Measurements from ENCODE around the gene BCORL1. TPM values are rescaled to one million over a fixed set of nuclear protein-coding genes. Genes with fewer than 3 reads are reported as not detected.

Gene BCORL1
- total RNA-seq, 6 experiments from 2014 or later = 13.3 to 18.3 (median 14.8) TPM

DNA sequence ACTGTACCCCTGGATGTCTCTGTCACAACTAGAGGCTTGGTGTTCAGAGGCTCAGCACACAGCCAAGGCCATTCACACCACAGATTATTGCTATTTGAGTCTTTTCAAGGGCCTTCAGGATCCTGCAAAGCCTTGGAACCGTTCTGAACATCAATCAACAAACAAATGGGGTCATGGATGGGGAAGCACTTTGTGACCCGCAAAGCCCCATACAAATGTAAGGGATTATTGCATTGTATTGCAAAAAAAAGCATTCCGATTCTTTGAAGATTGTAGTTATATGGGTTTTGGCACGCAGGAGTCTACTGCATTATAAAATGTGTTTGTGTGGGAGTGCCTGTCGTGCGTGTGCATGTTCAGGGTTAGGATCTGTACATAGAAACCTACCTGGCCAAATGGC lies 17.3 kb upstream of the BCORL1 start:
- H3K4me1 Mint-ChIP-seq (ENCODE audit: low read depth) = peaks cover 19% of the 10 kb centered on the region
- H3K36me3 Mint-ChIP-seq (ENCODE audit: low read depth) = no peaks in the 10 kb centered on the region

DNA sequence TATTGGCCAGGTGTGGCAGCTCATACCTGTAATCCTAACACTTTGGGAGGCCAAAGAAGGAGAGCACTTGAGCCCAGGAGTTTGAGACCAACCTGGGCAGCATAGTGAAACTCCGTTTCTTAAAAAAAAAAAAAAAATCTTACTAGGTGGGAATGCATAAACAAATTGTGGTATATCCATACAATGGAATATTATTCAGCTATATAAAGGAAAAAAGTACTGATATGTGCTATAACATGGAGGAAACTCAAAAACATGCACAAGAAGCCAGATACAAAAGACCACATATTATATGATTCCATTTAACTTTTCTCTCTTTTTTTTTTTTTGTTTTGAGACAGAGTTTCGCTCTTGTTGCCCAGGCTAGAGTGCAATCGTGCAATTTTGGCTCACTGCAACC lies 13.5 kb upstream of the BCORL1 start:
- TF ChIP-seq, protein P1, sequence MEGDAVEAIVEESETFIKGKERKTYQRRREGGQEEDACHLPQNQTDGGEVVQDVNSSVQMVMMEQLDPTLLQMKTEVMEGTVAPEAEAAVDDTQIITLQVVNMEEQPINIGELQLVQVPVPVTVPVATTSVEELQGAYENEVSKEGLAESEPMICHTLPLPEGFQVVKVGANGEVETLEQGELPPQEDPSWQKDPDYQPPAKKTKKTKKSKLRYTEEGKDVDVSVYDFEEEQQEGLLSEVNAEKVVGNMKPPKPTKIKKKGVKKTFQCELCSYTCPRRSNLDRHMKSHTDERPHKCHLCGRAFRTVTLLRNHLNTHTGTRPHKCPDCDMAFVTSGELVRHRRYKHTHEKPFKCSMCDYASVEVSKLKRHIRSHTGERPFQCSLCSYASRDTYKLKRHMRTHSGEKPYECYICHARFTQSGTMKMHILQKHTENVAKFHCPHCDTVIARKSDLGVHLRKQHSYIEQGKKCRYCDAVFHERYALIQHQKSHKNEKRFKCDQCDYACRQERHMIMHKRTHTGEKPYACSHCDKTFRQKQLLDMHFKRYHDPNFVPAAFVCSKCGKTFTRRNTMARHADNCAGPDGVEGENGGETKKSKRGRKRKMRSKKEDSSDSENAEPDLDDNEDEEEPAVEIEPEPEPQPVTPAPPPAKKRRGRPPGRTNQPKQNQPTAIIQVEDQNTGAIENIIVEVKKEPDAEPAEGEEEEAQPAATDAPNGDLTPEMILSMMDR (IDR thresholded peaks at IDR 0.05) = no peak
- Mint-ChIP-seq H3K36me3 (ENCODE audit: low read depth) (no peaks in the 10 kb centered on the region), H3K4me1 (ENCODE audit: low read depth) (no peaks in the 10 kb centered on the region)

More for the DNA sequence above, 17.3 kb upstream of the BCORL1 start:
- no peak for DNase-seq
- peaks cover 2% of the 10 kb centered on the region; the same call in 1 of the 2 replicates for H3K27me3 Mint-ChIP-seq (ENCODE audit: insufficient read depth)
- H3K9me3 Mint-ChIP-seq = no peaks in the 10 kb centered on the region
- H3K4me3 Mint-ChIP-seq = no peak overlapping the region
- TF ChIP-seq, protein P1 (IDR thresholded peaks at IDR 0.05) = no peak
- H3K27ac Mint-ChIP-seq = no peak overlapping the region

DNA sequence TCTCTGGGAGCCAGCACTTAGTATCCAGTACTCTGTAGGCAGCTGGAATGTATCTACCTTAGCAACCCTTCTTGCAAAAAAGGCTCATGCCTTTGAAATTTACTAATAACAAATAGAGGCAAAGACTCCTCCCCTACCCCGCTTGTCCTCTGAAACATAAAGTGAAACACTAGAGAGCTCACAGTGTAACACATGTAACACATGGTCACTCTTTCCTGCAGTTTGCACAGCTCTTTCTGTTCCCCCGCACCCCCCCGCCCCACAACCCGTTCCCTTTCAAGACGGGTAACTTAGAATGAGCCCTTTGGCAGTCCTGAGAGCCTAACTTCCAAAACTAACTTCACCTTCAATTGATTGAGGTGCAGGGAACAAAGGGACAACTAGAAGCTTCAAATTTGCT lies 6.0 kb upstream of the BCORL1 start:
- Mint-ChIP-seq H3K27ac (no peak overlapping the region), H3K4me3 (no peak overlapping the region), H3K27me3 (ENCODE audit: insufficient read depth) (peaks cover 16% of the 10 kb centered on the region), H3K9me3 (no peaks in the 10 kb centered on the region), H3K36me3 (ENCODE audit: low read depth) (no peaks in the 10 kb centered on the region), H3K4me1 (ENCODE audit: low read depth) (no peaks in the 10 kb centered on the region)
- TF ChIP-seq, protein P1 (IDR thresholded peaks at IDR 0.05) = no peak
- no peak for DNase-seq

More for the DNA sequence above, 13.5 kb upstream of the BCORL1 start:
- Mint-ChIP-seq H3K27me3 (ENCODE audit: insufficient read depth) (peaks cover 11% of the 10 kb centered on the region), H3K27ac (no peak overlapping the region), H3K4me3 (no peak overlapping the region), H3K9me3 (no peaks in the 10 kb centered on the region)
- DNase-seq = no peak

DNA sequence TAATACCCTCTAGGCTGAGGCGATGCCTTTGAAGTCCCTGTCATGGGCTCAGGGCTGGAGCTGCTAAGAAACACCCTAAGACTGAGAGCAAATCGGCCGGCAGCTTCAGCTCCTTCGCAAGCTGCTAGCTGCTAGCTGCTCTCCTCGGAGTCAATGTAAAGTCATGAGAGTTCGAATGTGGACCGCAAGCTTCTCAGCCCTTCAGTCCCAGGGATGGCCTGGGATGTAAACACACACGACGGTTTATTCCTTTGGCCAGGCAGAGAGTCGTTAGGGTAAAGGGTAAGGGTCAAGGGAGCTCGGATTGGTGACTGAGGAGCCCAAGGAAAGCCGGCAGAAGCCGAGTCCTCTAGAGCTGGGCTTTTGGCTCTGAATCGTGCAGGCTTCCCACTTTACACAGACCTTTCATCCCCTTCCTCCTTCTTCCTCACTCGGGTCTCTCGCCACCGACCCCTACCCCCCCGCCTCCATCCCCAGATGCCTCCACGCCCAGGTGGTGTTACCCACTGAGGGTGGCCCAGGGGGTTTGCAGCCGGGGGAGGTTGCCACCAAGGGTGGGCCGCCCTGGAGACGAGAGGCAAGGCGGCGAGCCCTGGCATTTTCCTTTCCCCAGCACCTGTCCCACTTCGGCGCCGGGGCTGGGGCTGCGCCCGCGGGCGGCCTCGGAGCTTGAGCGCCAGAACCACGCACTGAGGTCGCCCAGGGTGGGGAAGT lies 3.1 kb upstream of the BCORL1 start:
- Mint-ChIP-seq H3K27me3 (ENCODE audit: insufficient read depth) (peaks cover 3% of the 10 kb centered on the region), H3K36me3 (ENCODE audit: low read depth) (no peaks in the 10 kb centered on the region), H3K4me1 (ENCODE audit: low read depth) (no peaks in the 10 kb centered on the region), H3K27ac (0 out of 2 replicates have a peak overlapping the region, but pooled peaks have one; percentile 24), H3K9me3 (no peaks in the 10 kb centered on the region), H3K4me3 (peak overlapping the region; percentile 30; the same call in 1 of the 2 replicates)
- DNase-seq = no peak
- TF ChIP-seq, protein P1 (IDR thresholded peaks at IDR 0.05) = no peak

DNA sequence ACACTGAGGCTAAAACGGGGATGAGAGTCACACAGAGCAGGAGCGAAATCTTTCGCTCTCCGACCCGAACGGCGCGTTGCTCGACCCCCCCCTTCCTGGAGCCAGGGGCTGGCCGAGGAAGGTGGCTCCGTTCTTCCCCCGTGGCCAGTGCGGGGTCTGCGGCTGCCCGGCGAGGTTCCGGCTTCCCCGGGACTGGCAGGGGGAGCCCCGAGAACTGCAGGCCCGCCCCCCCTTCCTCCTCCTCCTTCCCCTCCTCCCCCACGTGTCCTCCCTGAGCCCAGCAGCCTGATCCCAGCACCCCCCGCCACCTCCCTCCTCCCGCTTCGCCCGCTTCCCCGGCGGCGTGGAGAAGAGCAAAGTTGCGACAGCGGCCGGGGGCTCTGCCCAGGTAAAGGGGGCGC lies 2.4 kb upstream of the BCORL1 start:
- Mint-ChIP-seq H3K27me3 (ENCODE audit: insufficient read depth) (peaks cover 2% of the 10 kb centered on the region), H3K27ac (no peak overlapping the region), H3K4me3 (no peak overlapping the region)

More for the DNA sequence above, 2.4 kb upstream of the BCORL1 start:
- H3K9me3 Mint-ChIP-seq = no peaks in the 10 kb centered on the region
- TF ChIP-seq, protein P1 (IDR thresholded peaks at IDR 0.05) = no peak
- no peak for DNase-seq
- no peaks in the 10 kb centered on the region; the same call in 1 of the 2 replicates for H3K36me3 Mint-ChIP-seq (ENCODE audit: low read depth)
- peaks cover 5% of the 10 kb centered on the region for H3K4me1 Mint-ChIP-seq (ENCODE audit: low read depth)
